GM12873 (cell line): ENCODE results near the gene TMEM235.

Source experiments
- TF ChIP-seq, protein P1 (sequence below): IDR thresholded peaks from 2 replicates; pipeline ENCODE4 v1.5.1; 2012; ENCODE audit warnings: low read depth, mild to moderate bottlenecking, moderate library complexity, low read length, control low read depth; ENCODE audit not compliant: insufficient read depth; ENCODE audit errors: missing control alignments

The TMEM235 gene

DNA sequence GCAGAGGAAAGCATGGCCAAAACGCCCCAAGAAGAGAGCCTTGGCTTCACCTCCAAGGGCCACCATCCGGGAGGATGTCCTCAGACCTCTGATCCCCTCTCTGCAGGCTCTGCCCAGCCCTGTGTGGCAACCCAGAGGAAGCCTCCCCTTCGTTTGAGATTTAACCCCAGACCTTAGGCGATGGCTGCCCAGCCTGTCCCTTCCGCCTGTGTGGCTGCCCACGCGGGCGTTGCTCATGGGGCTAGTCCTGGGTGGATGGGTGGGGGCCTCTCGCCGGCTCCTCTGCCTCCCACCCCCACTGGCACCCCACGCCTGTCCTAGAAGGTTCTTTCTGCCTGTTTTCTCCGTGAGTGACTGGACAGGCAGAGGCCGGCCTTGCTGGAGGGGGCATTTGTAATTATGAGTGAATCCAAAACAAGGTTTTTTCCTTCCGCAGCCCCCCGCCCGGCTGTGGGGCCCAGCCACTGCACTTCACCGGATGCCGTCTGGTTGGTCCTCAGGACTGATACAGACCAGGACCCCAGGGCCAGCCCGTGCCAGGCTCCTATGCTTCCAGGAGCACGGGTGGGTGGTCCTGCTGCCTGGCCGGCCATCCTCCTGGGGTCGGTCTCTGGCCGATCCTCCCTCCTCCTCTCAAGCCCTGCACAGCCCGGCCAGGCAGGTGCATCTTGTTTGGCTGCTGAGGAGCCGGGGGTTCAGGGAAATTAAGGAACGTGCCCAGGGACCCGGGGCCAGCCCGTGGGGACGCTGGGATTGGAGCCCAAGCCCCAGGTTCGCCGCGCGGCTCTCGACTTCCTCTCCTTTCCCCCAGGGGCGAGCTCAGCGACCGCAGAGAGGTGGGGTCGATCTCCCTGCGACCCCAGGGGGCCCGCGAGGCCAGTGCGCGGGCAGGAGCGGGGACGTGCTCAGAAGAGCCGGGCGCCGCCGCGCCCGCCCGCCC, at the start of gene TMEM235:
TSS of gene TMEM235 (plus strand) at position 636 of the 940 bp plus-strand sequence. CDS start 393 bp downstream, outside the sequence.
- TF ChIP-seq, protein P1, sequence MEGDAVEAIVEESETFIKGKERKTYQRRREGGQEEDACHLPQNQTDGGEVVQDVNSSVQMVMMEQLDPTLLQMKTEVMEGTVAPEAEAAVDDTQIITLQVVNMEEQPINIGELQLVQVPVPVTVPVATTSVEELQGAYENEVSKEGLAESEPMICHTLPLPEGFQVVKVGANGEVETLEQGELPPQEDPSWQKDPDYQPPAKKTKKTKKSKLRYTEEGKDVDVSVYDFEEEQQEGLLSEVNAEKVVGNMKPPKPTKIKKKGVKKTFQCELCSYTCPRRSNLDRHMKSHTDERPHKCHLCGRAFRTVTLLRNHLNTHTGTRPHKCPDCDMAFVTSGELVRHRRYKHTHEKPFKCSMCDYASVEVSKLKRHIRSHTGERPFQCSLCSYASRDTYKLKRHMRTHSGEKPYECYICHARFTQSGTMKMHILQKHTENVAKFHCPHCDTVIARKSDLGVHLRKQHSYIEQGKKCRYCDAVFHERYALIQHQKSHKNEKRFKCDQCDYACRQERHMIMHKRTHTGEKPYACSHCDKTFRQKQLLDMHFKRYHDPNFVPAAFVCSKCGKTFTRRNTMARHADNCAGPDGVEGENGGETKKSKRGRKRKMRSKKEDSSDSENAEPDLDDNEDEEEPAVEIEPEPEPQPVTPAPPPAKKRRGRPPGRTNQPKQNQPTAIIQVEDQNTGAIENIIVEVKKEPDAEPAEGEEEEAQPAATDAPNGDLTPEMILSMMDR: no peak

DNA sequence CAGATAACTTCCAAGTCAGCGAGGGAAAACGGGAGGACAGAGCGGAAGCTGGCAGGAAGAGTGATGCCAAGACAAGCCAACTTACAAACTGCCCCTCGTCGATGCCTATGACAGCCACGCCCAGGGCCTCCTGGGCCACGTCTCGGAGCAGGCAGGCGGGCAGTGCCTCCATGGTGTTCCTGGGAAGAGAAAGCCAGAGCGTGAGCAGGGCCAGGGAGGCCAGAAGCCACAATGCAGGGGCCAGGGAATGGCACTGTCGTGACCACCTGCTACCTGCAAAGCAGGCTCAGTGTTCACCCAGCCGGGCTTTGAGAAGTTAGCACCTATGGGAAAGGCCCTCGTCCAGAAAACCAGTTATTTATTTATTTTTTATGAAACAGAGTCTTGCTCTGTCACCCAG, 48.9 kb upstream of the TMEM235 start:
- TF ChIP-seq, protein P1: no peak

DNA sequence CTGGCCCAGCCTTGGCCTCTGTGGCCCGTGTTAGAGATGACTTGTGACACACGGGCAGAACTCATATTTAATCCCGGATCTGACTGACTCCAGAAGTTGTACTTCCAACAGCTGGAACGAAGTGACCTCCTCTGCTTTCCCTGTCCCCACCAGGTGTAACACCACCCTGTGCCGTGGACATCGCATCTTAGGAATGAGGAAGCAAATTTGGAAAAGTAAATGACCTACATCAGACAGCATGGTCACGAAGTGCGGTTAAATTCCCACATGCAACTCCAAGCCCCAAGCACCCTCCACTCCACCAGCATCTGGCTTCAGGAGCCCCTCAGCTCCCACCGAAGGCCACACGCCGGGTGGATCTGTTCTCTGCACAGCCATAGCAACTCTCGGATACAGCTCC, 47.5 kb upstream of the TMEM235 start:
- TF ChIP-seq, protein P1: no peak

DNA sequence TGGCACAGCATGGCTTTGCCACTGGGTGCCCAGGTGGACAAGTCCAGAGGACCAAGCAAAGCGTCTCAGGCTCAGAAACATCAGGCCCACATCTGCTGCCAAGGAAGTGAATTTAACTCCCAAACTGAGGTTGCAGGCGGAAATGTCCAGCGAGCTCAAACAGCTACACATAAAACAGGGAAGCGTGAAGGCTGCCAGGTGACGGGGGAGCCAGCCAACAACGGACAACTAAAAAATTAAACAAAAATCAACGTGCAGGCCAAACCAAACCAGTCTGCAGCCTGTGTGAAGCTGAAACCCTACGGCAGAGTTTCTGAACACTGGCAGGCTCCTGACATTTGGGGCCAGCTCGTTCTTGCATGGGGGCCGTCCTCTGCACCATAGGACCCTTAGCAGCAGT, 47.1 kb upstream of the TMEM235 start:
- TF ChIP-seq, protein P1: no peak

DNA sequence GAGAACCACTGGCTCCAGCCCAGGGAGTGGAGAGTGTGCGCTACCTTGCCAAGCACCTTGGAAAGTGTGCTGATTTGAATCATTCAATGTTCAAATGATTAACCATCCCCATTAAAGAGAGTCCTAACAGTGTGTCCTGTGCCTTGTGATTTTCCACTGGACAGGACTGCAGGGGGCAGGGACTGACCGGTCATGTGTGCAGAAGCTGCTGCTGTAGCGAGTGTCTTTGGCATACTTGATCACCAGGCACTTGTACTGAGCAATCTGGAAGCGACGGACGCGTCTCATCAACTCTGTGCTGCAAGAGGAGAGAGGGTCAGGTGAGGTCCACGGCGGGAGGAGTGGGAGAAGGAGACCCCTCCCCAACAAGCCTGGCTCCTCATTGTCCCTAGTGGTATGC, 46.6 kb upstream of the TMEM235 start:
- TF ChIP-seq, protein P1: no peak

DNA sequence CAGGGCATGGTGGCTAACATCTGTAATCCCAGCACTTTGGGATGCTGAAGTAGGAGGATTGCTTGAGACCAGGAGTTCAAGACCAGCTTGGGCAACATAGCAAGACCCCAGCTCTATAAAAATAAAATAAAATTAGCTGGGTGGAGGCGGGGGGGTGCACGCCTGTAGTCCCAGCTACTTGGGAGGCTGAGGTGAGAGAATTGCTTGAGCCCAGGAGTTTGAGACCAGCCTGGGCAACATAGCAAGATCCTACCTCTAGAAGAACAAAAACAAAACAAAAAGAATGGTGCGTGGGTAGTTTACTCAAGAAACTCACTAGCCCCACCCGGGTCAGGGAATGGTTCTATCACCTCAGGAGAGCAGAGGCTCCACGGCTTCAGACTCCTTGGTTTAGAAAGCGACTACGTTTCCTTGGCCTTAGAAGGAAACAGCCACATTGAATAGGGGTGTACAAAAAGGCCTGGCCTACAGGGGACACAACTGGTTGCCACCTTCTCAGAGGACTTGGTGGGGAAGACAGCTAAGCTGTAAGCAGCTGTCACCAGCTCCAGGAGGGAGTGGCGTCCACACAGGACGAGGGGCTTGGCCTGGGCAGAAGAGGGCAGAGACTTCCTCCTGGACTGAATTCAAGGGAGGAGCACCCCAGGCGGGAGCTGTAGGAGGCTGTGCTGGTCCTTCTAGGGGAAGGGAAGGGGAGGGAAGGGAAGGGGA, 45.3 kb upstream of the TMEM235 start:
- TF ChIP-seq, protein P1: peak; percentile 11

DNA sequence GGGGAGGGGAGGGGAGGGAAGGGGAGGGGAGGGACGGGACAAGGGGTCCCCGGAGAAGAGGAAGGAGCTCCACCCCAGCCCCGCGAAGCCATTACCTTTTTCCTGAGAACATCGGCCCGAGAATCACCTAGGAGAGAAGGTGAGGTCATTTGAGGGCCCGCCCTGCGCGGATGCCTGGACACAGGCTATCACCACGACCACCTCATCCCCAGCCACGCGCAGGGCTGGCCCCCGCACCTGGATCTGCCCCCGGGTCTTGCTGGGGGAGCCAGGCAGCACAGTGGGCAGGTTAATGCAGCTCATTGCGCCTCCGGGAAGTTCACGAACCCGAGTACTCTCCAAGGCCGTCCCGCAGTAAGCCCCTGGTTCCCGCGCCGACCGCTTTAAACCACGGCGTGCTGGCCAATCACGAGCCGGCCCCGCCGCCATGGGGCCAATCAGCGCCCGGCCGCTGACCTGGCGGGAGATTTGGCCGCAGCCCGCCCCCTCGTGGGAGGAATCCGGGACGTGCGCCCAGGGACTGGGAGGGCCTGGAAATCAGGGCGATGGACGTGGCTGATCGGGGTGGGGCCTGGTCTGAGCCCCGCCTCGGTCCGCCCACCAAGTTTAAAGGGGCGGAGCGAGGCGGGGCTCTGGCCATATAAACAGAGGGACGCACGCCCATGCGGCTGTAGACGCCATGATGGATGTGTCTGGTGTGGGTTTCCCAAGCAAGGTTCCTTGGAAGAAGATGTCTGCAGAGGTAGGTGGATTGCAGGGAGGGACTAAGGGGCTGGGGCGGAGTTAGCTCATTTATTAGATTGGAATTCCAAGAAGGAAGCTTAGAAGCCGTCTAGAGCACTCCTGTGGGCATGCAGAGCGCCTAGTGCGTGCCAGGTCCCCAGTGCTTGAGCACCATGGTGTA, 44.5 kb upstream of the TMEM235 start, which contains the start of the genes AFMID and TK1:
TSS of gene AFMID (plus strand) at position 671 of the 904 bp plus-strand sequence. CDS start at position 680, 9 bp downstream.
TSS of gene TK1 (minus strand) at position 361 of the 904 bp plus-strand sequence. CDS start at position 303, 58 bp downstream.
- TF ChIP-seq, protein P1: peak; percentile 29
